PC-3 (cell line): Measurements from ENCODE around the gene RAB4B. TPM values are rescaled to one million over a fixed set of nuclear protein-coding genes. Genes with fewer than 3 reads are reported as not detected.
A peak's percentile ranks its signal among the peaks of the same experiment; 100 is the strongest.
"Not testable (repeated sequence)": the region's sequence is repeated elsewhere in the genome, so short reads cannot be mapped to it uniquely, and the experiment has no call there.

Source experiments
- ATAC-seq: fragments of 200-7000 bp; cut with Tn5 transposase; 2 replicates; pipeline ENCODE4 v1.9.1; 2020; ENCODE audit warnings: mild to moderate bottlenecking, moderate library complexity
- BruUV-seq: library from RNA; stranded (reverse); fragments of 400-500 nt; replicated peaks from 2 replicates; lab custom pipeline; 2021; lab: Mats Ljungman, UMichigan
- CTCF ChIA-PET: fragments of 300-600 bp; sonication (Branson Sonifier 250); formaldehyde crosslinking; loops from one replicate; lab custom pipeline; 2022; ENCODE audit warnings: antibody characterized with exemption; lab: Charles Lee
- POLR2A ChIA-PET: fragments of 300-600 bp; sonication (Branson Sonifier 250); formaldehyde crosslinking; loops from one replicate; lab custom pipeline; 2022; ENCODE audit warnings: antibody characterized with exemption; ENCODE audit not compliant: unreplicated experiment; lab: Charles Lee
- DNase-seq: peaks from one replicate; pipeline ENCODE4 v3.0.0-alpha.2; 2015
- H2AFZ ChIP-seq: fragments of 300-600 bp; sonication (generic); 2 replicates; pipeline ENCODE4 v1.6.0; 2016; ENCODE audit warnings: antibody characterized with exemption, low read length
- H3F3A ChIP-seq: fragments of 300-600 bp; sonication (generic); one replicate; pipeline ENCODE4 v1.6.0; 2017; ENCODE audit warnings: antibody characterized with exemption, low read length, control low read depth, mild to moderate bottlenecking; ENCODE audit not compliant: unreplicated experiment
- H3K27ac ChIP-seq: fragments of 300-600 bp; sonication (generic); 2 replicates; pipeline ENCODE4 v1.5.1; 2016; ENCODE audit warnings: mild to moderate bottlenecking, low read length
- H3K27me3 ChIP-seq: fragments of 300-600 bp; sonication (generic); 2 replicates; pipeline ENCODE4 v1.6.1; 2016; ENCODE audit warnings: low read length, mixed read lengths
- H3K36me3 ChIP-seq: fragments of 300-600 bp; sonication (generic); 2 replicates; pipeline ENCODE4 v1.6.1; 2016; ENCODE audit warnings: low read depth, mixed run types, low read length, mixed read lengths
- H3K4me1 ChIP-seq: fragments of 300-600 bp; sonication (generic); 2 replicates; pipeline ENCODE4 v1.5.1; 2016; ENCODE audit warnings: low read length; ENCODE audit not compliant: insufficient read depth
- H3K4me2 ChIP-seq: fragments of 300-600 bp; sonication (generic); 2 replicates; pipeline ENCODE4 v1.6.0; 2016; ENCODE audit warnings: low read length
- H3K4me3 ChIP-seq: fragments of 300-600 bp; sonication (generic); 2 replicates; pipeline ENCODE4 v1.5.1; 2016; ENCODE audit warnings: mild to moderate bottlenecking, low read length, mixed read lengths
- H3K79me2 ChIP-seq: fragments of 300-600 bp; sonication (generic); 2 replicates; pipeline ENCODE4 v1.6.1; 2017; ENCODE audit warnings: low read length, mixed read lengths
- H3K9ac ChIP-seq: fragments of 300-600 bp; sonication (generic); 2 replicates; pipeline ENCODE4 v1.6.0; 2016; ENCODE audit warnings: mild to moderate bottlenecking, low read length
- H3K9me2 ChIP-seq: fragments of 300-600 bp; sonication (generic); replicated peaks from 2 replicates; pipeline ENCODE4 v1.6.1; 2016; ENCODE audit warnings: mixed run types, low read length, mixed read lengths
- H3K9me3 ChIP-seq: fragments of 300-600 bp; sonication (generic); 2 replicates; pipeline ENCODE4 v1.6.1; 2016; ENCODE audit warnings: low read length, mixed read lengths
- H4K20me1 ChIP-seq: fragments of 300-600 bp; sonication (generic); 2 replicates; pipeline ENCODE4 v1.6.1; 2016; ENCODE audit warnings: low read length, mixed read lengths
- CTCF ChIP-seq: fragments of 300-600 bp; sonication (generic); conservative IDR thresholded peaks from 2 replicates; pipeline ENCODE4 v1.5.1; 2017; ENCODE audit warnings: antibody characterized with exemption, low read depth, mild to moderate bottlenecking, low read length
- EZH2 ChIP-seq: fragments of 300-600 bp; sonication (generic); IDR thresholded peaks from one replicate; pipeline ENCODE4 v1.6.1; 2017; ENCODE audit warnings: antibody characterized with exemption, mild to moderate bottlenecking, low read length; ENCODE audit not compliant: unreplicated experiment
- EZH2phosphoT487 ChIP-seq: fragments of 300-600 bp; sonication (generic); IDR thresholded peaks from 2 replicates; pipeline ENCODE4 v1.6.1; 2018; ENCODE audit warnings: mild to moderate bottlenecking, antibody characterized with exemption, low read length, borderline replicate concordance
- intact Hi-C: fragments of 100-400 bp; cut with micrococcal nuclease; formaldehyde crosslinking; loops from 2 replicates; pipeline ENCODE4 v1.9.0; 2023
- total RNA-seq: library from RNA; depleted of rRNA; stranded (reverse); fragments of >200 nt; gene quantifications from 2 replicates; pipeline ENCODE4 v1.2.3, GENCODE V29; 2014

Gene RAB4B
- total RNA-seq, 1 experiment from 2014 or later: 7.4 TPM

- H3K4me1 ChIP-seq: no peaks in the 10 kb centered on the region
Observed at GRCh38 chr19:40813182-40813581, 35.1 kb downstream of the RAB4B start.

GRCh38 chr19:40815223-40815622, 37.2 kb downstream of the RAB4B start:
- Histone ChIP-seq H3K36me3 (no peaks in the 10 kb centered on the region), H3K4me1 (no peaks in the 10 kb centered on the region), H3K9me2 (no peaks in the 10 kb centered on the region), H2AFZ (no peak overlapping the region), H3K9ac (no peak overlapping the region), H3K79me2 (no peaks in the 10 kb centered on the region), H3F3A (no peaks in the 10 kb centered on the region), H3K9me3 (no peaks in the 10 kb centered on the region), H4K20me1 (no peaks in the 10 kb centered on the region), H3K27ac (no peak overlapping the region), H3K4me3 (no peak overlapping the region), H3K4me2 (no peak overlapping the region), H3K27me3 (no peaks in the 10 kb centered on the region)
- no peak for TF ChIP-seq CTCF
- no peak for TF ChIP-seq EZH2phosphoT487
- no peak for TF ChIP-seq EZH2
- DNase-seq: no peak
- CTCF ChIA-PET: no interaction called here
- ATAC-seq: no peak
- intact Hi-C loops: loop anchor here (5.0 kb wide), 1 partner anchor 153 kb away; no protein-coding TSS in a partner anchor
- POLR2A ChIA-PET: no interaction called here
- no TSS peak for BruUV-seq

More at GRCh38 chr19:40813182-40813581, 35.1 kb downstream of the RAB4B start:
- Histone ChIP-seq H3K27ac (no peak overlapping the region), H3K36me3 (peaks cover 4% of the 10 kb centered on the region; the same call in 1 of the 2 replicates), H3K27me3 (no peaks in the 10 kb centered on the region), H3K9me3 (no peaks in the 10 kb centered on the region), H3F3A (no peaks in the 10 kb centered on the region), H2AFZ (no peak overlapping the region), H4K20me1 (no peaks in the 10 kb centered on the region), H3K4me2 (no peak overlapping the region), H3K4me3 (no peak overlapping the region), H3K9ac (no peak overlapping the region), H3K9me2 (no peaks in the 10 kb centered on the region), H3K79me2 (no peaks in the 10 kb centered on the region)
- ChIA-PET CTCF (no interaction called here), POLR2A (no interaction called here)
- intact Hi-C loops: no loop called here
- no TSS peak for BruUV-seq
- ATAC-seq (no peak), DNase-seq (no peak)
- TF ChIP-seq EZH2: no peak
- TF ChIP-seq CTCF: no peak
- TF ChIP-seq EZH2phosphoT487: no peak

GRCh38 chr19:40818480-40819399, 40.7 kb downstream of the RAB4B start:
- H3K36me3 ChIP-seq, DNase-seq, H2AFZ ChIP-seq, H3K9me3 ChIP-seq, H3K4me1 ChIP-seq, H3K27me3 ChIP-seq, H3K79me2 ChIP-seq, H3K9me2 ChIP-seq, BruUV-seq, POLR2A ChIA-PET, CTCF ChIA-PET, H3F3A ChIP-seq, H3K27ac ChIP-seq, H3K4me3 ChIP-seq, H3K9ac ChIP-seq, H4K20me1 ChIP-seq: not testable (repeated sequence)
- H3K4me2 ChIP-seq: peak overlapping the region; percentile 57
- ATAC-seq: peak; percentile 80
- peak; percentile 16; the same call in 1 of the 2 replicates for TF ChIP-seq CTCF
- intact Hi-C loops: loop anchor here (5.0 kb wide), 1 partner anchor 156 kb away; no protein-coding TSS in a partner anchor
